ENCODE results near the gene DENND2D.

GRCh38 chr1:111211921-111212320 is 11.5 kb upstream of the DENND2D start:
- no peak for TF ChIP-seq CTCF (IDR thresholded peaks at IDR 0.05)
- TF ChIP-seq POLR2AphosphoS5 (IDR thresholded peaks at IDR 0.05), result no peak

All from breast epithelium (tissue), 3 donors.